Measurements from ENCODE around the gene BUB1.
"Not testable (repeated sequence)": the region's sequence is repeated elsewhere in the genome, so short reads cannot be mapped to it uniquely, and the experiment has no call there.

Gene BUB1

DNA sequence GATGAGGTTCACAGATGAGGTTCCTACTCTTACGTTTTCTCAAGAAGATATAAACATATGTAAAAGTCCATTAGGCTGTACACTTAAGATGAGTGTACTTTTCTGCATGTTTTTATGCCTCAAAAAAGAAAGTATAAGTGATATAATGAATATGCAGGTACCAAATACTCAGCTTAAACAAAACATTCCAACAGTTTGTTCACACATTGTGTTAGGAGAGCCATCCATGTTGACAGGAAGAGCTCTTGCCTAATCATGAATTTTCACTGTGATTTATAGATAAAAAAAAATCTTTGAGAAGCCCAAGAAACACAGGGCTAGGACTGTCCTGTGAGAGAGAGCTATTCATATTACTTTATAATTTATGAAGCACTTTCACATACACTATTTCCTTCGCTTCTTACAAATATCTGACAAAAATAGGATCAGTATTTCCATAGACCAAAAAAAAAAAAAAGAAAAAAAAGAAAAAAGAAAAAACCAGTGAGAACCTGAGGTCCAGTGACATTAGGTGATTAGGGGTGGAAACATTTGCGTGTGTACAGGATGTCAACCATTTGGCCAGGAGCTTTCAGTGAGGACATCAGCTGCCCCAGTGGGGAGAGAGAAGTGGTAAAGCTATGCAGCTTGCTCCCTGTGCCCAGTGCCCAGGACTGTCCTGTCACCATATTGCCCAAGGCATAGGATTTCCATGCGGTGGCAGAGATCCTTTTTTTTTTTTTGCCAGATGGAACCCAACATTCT, 38.7 kb downstream of the BUB1 start:
- Histone ChIP-seq H3K9me2 (replicated peaks; ENCODE audit: insufficient read depth, low read length) (no peaks in the 10 kb centered on the region), H2AFZ (ENCODE audit: low read length) (no peak overlapping the region), H4K20me1 (ENCODE audit: insufficient read depth, low read length) (no peaks in the 10 kb centered on the region), H3K27me3 (replicated peaks; ENCODE audit: insufficient read depth, low read length) (no peaks in the 10 kb centered on the region), H3K4me3 (ENCODE audit: low read length) (no peak overlapping the region), H3K36me3 (replicated peaks; ENCODE audit: insufficient read depth, low read length) (peaks cover 25% of the 10 kb centered on the region), H3K4me2 (ENCODE audit: low read depth, low read length) (no peak overlapping the region), H3K9ac (ENCODE audit: low read length) (no peak overlapping the region), H3K4me1 (ENCODE audit: low read length) (no peaks in the 10 kb centered on the region), H3K9me3 (replicated peaks; ENCODE audit: insufficient read depth, low read length) (no peaks in the 10 kb centered on the region), H3F3A (ENCODE audit: insufficient read depth, low read length) (no peaks in the 10 kb centered on the region), H3K27ac (ENCODE audit: low read length) (no peak overlapping the region), H3K79me2 (ENCODE audit: low read length) (peaks cover 16% of the 10 kb centered on the region; the same call in 1 of the 2 replicates)
- TF ChIP-seq, protein P1, sequence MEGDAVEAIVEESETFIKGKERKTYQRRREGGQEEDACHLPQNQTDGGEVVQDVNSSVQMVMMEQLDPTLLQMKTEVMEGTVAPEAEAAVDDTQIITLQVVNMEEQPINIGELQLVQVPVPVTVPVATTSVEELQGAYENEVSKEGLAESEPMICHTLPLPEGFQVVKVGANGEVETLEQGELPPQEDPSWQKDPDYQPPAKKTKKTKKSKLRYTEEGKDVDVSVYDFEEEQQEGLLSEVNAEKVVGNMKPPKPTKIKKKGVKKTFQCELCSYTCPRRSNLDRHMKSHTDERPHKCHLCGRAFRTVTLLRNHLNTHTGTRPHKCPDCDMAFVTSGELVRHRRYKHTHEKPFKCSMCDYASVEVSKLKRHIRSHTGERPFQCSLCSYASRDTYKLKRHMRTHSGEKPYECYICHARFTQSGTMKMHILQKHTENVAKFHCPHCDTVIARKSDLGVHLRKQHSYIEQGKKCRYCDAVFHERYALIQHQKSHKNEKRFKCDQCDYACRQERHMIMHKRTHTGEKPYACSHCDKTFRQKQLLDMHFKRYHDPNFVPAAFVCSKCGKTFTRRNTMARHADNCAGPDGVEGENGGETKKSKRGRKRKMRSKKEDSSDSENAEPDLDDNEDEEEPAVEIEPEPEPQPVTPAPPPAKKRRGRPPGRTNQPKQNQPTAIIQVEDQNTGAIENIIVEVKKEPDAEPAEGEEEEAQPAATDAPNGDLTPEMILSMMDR (IDR thresholded peaks at IDR 0.05; ENCODE audit: low read length): no peak
- no peak for TF ChIP-seq EZH2 (optimal IDR thresholded peaks at IDR 0.05; ENCODE audit: low read depth, low read length)
- TF ChIP-seq EZH2phosphoT487 (IDR thresholded peaks at IDR 0.05; ENCODE audit: low read length): no peak
- DNase-seq: no peak

DNA sequence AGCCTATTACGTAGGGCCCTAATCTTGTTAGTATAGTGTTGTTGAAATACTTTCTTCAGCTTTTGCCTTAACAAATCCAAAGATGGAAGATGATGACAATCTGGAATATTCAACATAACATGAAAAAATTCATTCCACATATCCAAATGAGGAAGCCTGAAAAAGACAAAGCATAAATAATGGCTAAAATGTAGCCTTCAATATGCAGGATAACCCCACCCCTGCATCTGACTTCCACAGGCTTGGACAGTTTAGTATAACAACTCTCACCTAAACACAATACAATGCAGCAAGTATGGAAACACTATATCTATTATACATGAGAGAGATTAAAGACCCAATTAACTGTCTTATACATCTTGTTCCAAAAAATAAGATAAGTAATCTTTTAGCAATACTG, 39.9 kb downstream of the BUB1 start:
- H3K4me1 ChIP-seq (ENCODE audit: low read length): no peaks in the 10 kb centered on the region
- no peaks in the 10 kb centered on the region for H3K9me3 ChIP-seq (replicated peaks; ENCODE audit: insufficient read depth, low read length)
- H3K9me2 ChIP-seq (replicated peaks; ENCODE audit: insufficient read depth, low read length): no peaks in the 10 kb centered on the region
- H3K4me2 ChIP-seq (ENCODE audit: low read depth, low read length): no peak overlapping the region
- H3K4me3 ChIP-seq (ENCODE audit: low read length): no peak overlapping the region
- H3K27me3 ChIP-seq (replicated peaks; ENCODE audit: insufficient read depth, low read length): no peaks in the 10 kb centered on the region
- H3K9ac ChIP-seq (ENCODE audit: low read length): no peak overlapping the region
- H3K36me3 ChIP-seq (replicated peaks; ENCODE audit: insufficient read depth, low read length): peaks cover 25% of the 10 kb centered on the region
- DNase-seq: no peak
- no peaks in the 10 kb centered on the region for H4K20me1 ChIP-seq (ENCODE audit: insufficient read depth, low read length)
- peaks cover 8% of the 10 kb centered on the region; the same call in 1 of the 2 replicates for H3K79me2 ChIP-seq (ENCODE audit: low read length)
- no peaks in the 10 kb centered on the region for H3F3A ChIP-seq (ENCODE audit: insufficient read depth, low read length)
- no peak for TF ChIP-seq EZH2 (optimal IDR thresholded peaks at IDR 0.05; ENCODE audit: low read depth, low read length)
- TF ChIP-seq, protein P1 (IDR thresholded peaks at IDR 0.05; ENCODE audit: low read length): no peak
- no peak for TF ChIP-seq EZH2phosphoT487 (IDR thresholded peaks at IDR 0.05; ENCODE audit: low read length)
- no peak overlapping the region for H2AFZ ChIP-seq (ENCODE audit: low read length)
- H3K27ac ChIP-seq (ENCODE audit: low read length): no peak overlapping the region

DNA sequence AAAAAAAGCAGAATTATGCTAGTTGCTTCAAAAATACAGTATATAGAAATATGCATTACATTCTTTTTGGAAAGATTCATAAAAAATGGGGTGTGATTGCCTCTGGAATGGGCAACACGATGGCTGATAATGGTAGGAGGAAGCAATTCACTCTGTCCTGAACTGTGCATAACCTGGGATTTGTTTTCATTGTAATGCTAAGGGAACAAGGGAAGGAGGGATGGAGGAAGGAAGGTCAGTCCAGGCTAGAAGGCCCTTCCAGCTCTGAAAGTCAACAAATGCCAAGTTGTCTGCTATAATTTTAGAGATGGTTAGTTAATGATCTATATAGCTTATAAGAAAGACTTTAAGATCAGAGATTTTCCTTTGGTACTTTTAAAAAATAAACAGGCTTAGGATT, 40.8 kb downstream of the BUB1 start:
- no peak overlapping the region for H3K4me3 ChIP-seq (ENCODE audit: low read length)
- no peaks in the 10 kb centered on the region for H3K9me3 ChIP-seq (replicated peaks; ENCODE audit: insufficient read depth, low read length)
- H3K27me3 ChIP-seq (replicated peaks; ENCODE audit: insufficient read depth, low read length): no peaks in the 10 kb centered on the region
- H3K79me2 ChIP-seq (ENCODE audit: low read length): peaks cover 5% of the 10 kb centered on the region; the same call in 1 of the 2 replicates
- H3K4me1 ChIP-seq (ENCODE audit: low read length): no peaks in the 10 kb centered on the region
- H3K4me2 ChIP-seq (ENCODE audit: low read depth, low read length): no peak overlapping the region
- no peaks in the 10 kb centered on the region for H3F3A ChIP-seq (ENCODE audit: insufficient read depth, low read length)
- H3K27ac ChIP-seq (ENCODE audit: low read length): no peak overlapping the region
- no peaks in the 10 kb centered on the region for H4K20me1 ChIP-seq (ENCODE audit: insufficient read depth, low read length)
- H3K36me3 ChIP-seq (replicated peaks; ENCODE audit: insufficient read depth, low read length): peaks cover 25% of the 10 kb centered on the region
- TF ChIP-seq EZH2phosphoT487 (IDR thresholded peaks at IDR 0.05; ENCODE audit: low read length): no peak
- DNase-seq: no peak
- H2AFZ ChIP-seq (ENCODE audit: low read length): no peak overlapping the region
- no peaks in the 10 kb centered on the region for H3K9me2 ChIP-seq (replicated peaks; ENCODE audit: insufficient read depth, low read length)
- no peak overlapping the region for H3K9ac ChIP-seq (ENCODE audit: low read length)

DNA sequence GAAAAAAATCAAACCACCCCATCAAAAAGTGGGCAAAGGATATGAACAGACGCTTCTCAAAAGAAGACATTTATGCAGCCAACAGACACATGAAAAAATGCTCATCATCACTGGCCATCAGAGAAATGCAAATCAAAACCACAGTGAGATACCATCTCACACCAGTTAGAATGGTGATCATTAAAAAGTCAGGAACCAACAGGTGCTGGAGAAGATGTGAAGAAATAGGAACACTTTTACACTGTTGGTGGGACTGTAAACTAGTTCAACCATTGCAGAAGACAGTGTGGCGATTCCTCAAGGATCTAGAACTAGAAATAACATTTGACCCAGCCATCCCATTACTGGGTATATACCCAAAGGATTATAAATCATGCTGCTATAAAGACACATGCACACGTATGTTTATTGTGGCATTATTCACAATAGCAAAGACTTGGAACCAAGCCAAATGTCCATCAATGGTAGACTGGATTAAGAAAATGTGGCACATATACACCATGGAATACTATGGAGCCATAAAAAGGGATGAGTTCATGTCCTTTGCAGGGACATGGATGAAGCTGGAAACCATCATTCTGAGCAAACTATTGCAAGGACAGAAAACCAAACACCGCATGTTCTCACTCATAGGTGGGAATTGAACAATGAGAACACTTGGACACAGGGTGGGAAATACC, 41.8 kb downstream of the BUB1 start:
- H3K4me3 ChIP-seq (ENCODE audit: low read length); H2AFZ ChIP-seq (ENCODE audit: low read length); H3K79me2 ChIP-seq (ENCODE audit: low read length); H3K4me2 ChIP-seq (ENCODE audit: low read depth, low read length); H3F3A ChIP-seq (ENCODE audit: insufficient read depth, low read length); H3K9me2 ChIP-seq (replicated peaks; ENCODE audit: insufficient read depth, low read length); H3K9ac ChIP-seq (ENCODE audit: low read length); H3K9me3 ChIP-seq (replicated peaks; ENCODE audit: insufficient read depth, low read length); H3K27ac ChIP-seq (ENCODE audit: low read length); H4K20me1 ChIP-seq (ENCODE audit: insufficient read depth, low read length); H3K27me3 ChIP-seq (replicated peaks; ENCODE audit: insufficient read depth, low read length); DNase-seq; H3K4me1 ChIP-seq (ENCODE audit: low read length): not testable (repeated sequence)
- peaks cover 18% of the 10 kb centered on the region for H3K36me3 ChIP-seq (replicated peaks; ENCODE audit: insufficient read depth, low read length)

DNA sequence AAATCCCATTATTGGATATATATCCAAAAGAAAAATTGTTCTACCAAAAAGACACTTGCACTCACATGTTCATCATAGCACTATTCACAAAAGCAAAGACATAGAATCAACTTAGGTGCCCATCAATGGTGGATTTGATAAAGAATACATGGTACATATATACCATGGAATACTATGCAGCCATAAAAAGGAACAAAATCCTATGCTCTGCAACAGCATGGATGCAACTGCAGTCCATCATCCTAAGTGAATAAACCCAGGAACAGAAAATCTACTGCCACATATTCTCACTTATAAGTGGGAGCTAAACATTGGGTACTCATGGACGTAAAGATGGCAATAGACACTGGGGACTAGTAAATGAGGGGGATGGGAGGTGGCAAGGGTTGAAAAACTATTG, 50.5 kb downstream of the BUB1 start:
- not testable (repeated sequence) for H3K79me2 ChIP-seq (ENCODE audit: low read length); H4K20me1 ChIP-seq (ENCODE audit: insufficient read depth, low read length); H3F3A ChIP-seq (ENCODE audit: insufficient read depth, low read length); H3K4me1 ChIP-seq (ENCODE audit: low read length); H3K4me2 ChIP-seq (ENCODE audit: low read depth, low read length); H3K27me3 ChIP-seq (replicated peaks; ENCODE audit: insufficient read depth, low read length); DNase-seq; H2AFZ ChIP-seq (ENCODE audit: low read length); H3K4me3 ChIP-seq (ENCODE audit: low read length); H3K9me3 ChIP-seq (replicated peaks; ENCODE audit: insufficient read depth, low read length); H3K36me3 ChIP-seq (replicated peaks; ENCODE audit: insufficient read depth, low read length); H3K27ac ChIP-seq (ENCODE audit: low read length); H3K9ac ChIP-seq (ENCODE audit: low read length); H3K9me2 ChIP-seq (replicated peaks; ENCODE audit: insufficient read depth, low read length)

DNA sequence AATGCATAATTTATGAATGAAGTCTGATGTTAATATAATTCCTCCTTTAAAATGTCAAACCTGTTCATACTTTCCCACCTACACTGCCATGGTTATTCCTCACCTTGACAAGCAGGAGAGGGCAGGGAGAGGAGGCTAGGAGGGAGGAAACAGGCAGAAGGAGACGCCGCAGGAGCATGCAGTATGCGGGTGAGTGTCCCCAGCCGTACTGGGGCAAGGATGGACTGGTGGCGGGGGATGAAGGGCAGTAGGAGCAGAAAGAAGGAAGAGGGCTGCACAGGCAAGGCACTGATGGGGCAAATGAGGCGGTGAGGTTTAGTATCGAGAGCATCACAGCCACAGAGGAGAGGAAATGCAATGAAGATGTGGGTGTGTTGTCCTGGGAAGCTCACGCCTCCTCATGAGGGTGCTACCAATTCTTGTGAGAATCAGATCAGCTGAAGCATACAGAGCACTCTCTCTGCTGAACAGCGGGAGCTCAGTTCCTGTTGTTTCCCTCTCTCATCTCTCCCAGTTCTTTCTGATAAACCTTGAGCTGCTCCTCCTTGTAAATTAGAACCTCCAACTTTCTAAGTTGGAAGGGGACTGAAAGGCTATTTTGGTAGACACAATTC, 58.4 kb downstream of the BUB1 start:
- not testable (repeated sequence) for H3K9ac ChIP-seq (ENCODE audit: low read length); H3K9me3 ChIP-seq (replicated peaks; ENCODE audit: insufficient read depth, low read length); H3K4me1 ChIP-seq (ENCODE audit: low read length); H3K4me2 ChIP-seq (ENCODE audit: low read depth, low read length); H3K27ac ChIP-seq (ENCODE audit: low read length); H4K20me1 ChIP-seq (ENCODE audit: insufficient read depth, low read length); H3K79me2 ChIP-seq (ENCODE audit: low read length); H3K27me3 ChIP-seq (replicated peaks; ENCODE audit: insufficient read depth, low read length); H2AFZ ChIP-seq (ENCODE audit: low read length); H3F3A ChIP-seq (ENCODE audit: insufficient read depth, low read length); H3K9me2 ChIP-seq (replicated peaks; ENCODE audit: insufficient read depth, low read length); DNase-seq; H3K4me3 ChIP-seq (ENCODE audit: low read length); H3K36me3 ChIP-seq (replicated peaks; ENCODE audit: insufficient read depth, low read length)
